Prostate gland (tissue), 2 donors: ENCODE results near the gene ZC3H8. TPM values are rescaled to one million over a fixed set of nuclear protein-coding genes. Genes with fewer than 3 reads are reported as not detected.
"Not testable (repeated sequence)": the region's sequence is repeated elsewhere in the genome, so short reads cannot be mapped to it uniquely, and the experiment has no call there.

ENCODE experiments used
- DNase-seq: peaks from one replicate; pipeline ENCODE4 v3.0.0-alpha.2; 2019; ENCODE audit warnings: low spot score
- H3K27ac ChIP-seq, 2 donors: fragments of 200-600 bp; sonication (generic); 2 replicates each; pipeline ENCODE4 v1.5.1; 2017 to 2019
- H3K27me3 ChIP-seq: fragments of 200-600 bp; sonication (generic); replicated peaks from 2 replicates; pipeline ENCODE4 v1.5.1; 2019; ENCODE audit not compliant: insufficient read depth
- H3K36me3 ChIP-seq, 2 donors: fragments of 200-600 bp; sonication (generic); 1 replicate in 1 of 2; 2 replicates in 1 of 2; pipeline versions ENCODE4 v1.5.1 to v1.8.1; 2017 to 2019
- H3K4me1 ChIP-seq: fragments of 200-600 bp; sonication (generic); replicated peaks from 2 replicates; pipeline ENCODE4 v1.5.1; 2019
- H3K4me3 ChIP-seq, 2 donors: fragments of 200-600 bp; sonication (generic); 2 replicates each; pipeline ENCODE4 v1.5.1; 2017 to 2019
- H3K9me3 ChIP-seq: fragments of 200-600 bp; sonication (generic); 2 replicates; pipeline ENCODE4 v1.5.1; 2017
- CTCF ChIP-seq, 4 experiments: fragments of 200-600 bp in 2 of 4; fragments of 450-650 bp in 2 of 4; sonication (generic) in 2 of 4; IDR thresholded peaks; 1 replicate in 3 of 4; 2 replicates in 1 of 4; pipeline ENCODE4 v1.5.1; 2016 to 2019; ENCODE audit warnings: antibody characterized with exemption in 4 of 4, mild to moderate bottlenecking in 2 of 4, moderate library complexity in 2 of 4
- POLR2A ChIP-seq: fragments of 450-650 bp; IDR thresholded peaks from one replicate; pipeline ENCODE4 v1.6.1; 2016; ENCODE audit warnings: antibody characterized with exemption, mild to moderate bottlenecking
- POLR2AphosphoS5 ChIP-seq: sonication (generic); formaldehyde crosslinking; IDR thresholded peaks from one replicate; pipeline ENCODE4 v1.6.1; 2017; ENCODE audit warnings: antibody characterized with exemption
- WGBS: methylation state at CpG from one replicate; pipeline ENCODE4 v1.1.5; 2018; 5-methylcytosine and 5-hydroxymethylcytosine counted together
- intact Hi-C: fragments of 100-400 bp; cut with DNase I; formaldehyde crosslinking; loops from one replicate; pipeline ENCODE4 v1.14.2; 2022
- total RNA-seq, 2 donors: library from RNA; depleted of rRNA; stranded (reverse); fragments of >200 nt; gene quantifications; one replicate each; pipeline ENCODE4 v1.1.0, GENCODE V29; 2016

The ZC3H8 gene
- total RNA-seq, 2 donors from 2014 or later: 3.3 to 4.9 TPM

GRCh38 chr2:112295407-112296078 lies 40.7 kb upstream of the ZC3H8 start:
- no peaks in the 10 kb centered on the region for H3K27me3 ChIP-seq
- no peaks in the 10 kb centered on the region for H3K9me3 ChIP-seq
- no peaks in the 10 kb centered on the region for H3K4me1 ChIP-seq
- intact Hi-C loops: no loop called here
- H3K36me3 ChIP-seq: no peaks in the 10 kb centered on the region
- no peak overlapping the region for H3K27ac ChIP-seq
- no peak overlapping the region for H3K4me3 ChIP-seq
- no peak for DNase-seq
- WGBS: 65% methylated on average over 5 of the region's 5 CpGs
- no peak for TF ChIP-seq POLR2AphosphoS5
- no peak for TF ChIP-seq CTCF (IDR thresholded peaks at IDR 0.05)

DNA sequence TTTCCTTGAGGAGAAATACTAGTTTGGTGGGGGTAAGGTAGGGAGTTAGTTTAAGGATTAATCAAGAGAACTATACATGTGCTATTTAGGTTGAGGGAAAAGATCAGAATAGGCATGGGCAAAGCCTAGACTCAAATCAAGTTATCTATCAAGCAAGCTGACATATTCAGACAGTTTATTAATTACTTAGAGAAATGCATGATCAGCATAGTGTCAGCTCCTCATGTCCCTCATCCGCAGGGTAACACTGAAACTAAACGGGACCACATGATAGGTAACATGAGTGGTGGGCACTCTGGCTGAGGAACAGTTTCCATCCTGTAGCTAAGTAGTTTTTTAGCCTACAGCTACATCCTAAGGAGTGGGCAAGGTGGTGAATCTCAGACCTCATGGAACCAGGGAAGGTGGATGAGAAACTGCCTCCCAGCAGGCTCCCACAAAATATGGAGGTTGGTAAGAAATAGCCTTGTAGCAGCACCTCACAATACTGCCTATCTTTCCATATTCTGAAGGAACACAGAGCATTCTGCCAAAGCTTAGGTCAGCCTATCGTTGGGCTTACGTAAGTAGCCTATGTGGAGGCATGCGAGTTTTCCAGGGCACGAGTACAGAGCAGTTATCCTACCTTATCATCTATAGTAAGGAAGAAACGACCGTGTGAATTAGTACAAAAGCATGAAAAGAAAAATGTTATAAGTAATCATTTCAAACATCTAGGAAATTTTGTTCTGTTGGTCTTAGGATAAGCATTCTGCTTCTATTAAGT lies 39.0 kb upstream of the ZC3H8 start:
- no peak overlapping the region for H3K4me3 ChIP-seq
- 74% methylated on average over 8 of the region's 8 CpGs for WGBS
- no peak overlapping the region for H3K27ac ChIP-seq
- H3K4me1 ChIP-seq: no peaks in the 10 kb centered on the region
- no peaks in the 10 kb centered on the region for H3K27me3 ChIP-seq
- intact Hi-C loops: no loop called here
- H3K9me3 ChIP-seq: no peaks in the 10 kb centered on the region
- DNase-seq: no peak
- TF ChIP-seq CTCF (IDR thresholded peaks at IDR 0.05) (no peak), POLR2AphosphoS5 (no peak), POLR2A (no peak)
- no peaks in the 10 kb centered on the region for H3K36me3 ChIP-seq

- Histone ChIP-seq H3K4me1 (no peaks in the 10 kb centered on the region), H3K9me3 (no peaks in the 10 kb centered on the region), H3K27ac (no peak overlapping the region), H3K36me3 (no peaks in the 10 kb centered on the region), H3K27me3 (no peaks in the 10 kb centered on the region), H3K4me3 (no peak overlapping the region)
- TF ChIP-seq CTCF (IDR thresholded peaks at IDR 0.05) (no peak), POLR2A (no peak), POLR2AphosphoS5 (no peak)
- 53% methylated on average over 1 of the region's 1 CpG for WGBS
- intact Hi-C loops: no loop called here
- no peak for DNase-seq
Observed at GRCh38 chr2:112290648-112291047, 35.8 kb upstream of the ZC3H8 start.

- whole genome bisulfite sequencing: 79% methylated on average over 3 of the region's 3 CpGs
- TF ChIP-seq CTCF (IDR thresholded peaks at IDR 0.05) (no peak), POLR2AphosphoS5 (no peak), POLR2A (no peak)
- no peaks in the 10 kb centered on the region for H3K9me3 ChIP-seq
- H3K27me3 ChIP-seq: no peaks in the 10 kb centered on the region
- no peak for DNase-seq
- H3K27ac ChIP-seq: no peak overlapping the region
- intact Hi-C loops: no loop called here
- no peaks in the 10 kb centered on the region for H3K4me1 ChIP-seq
- no peak overlapping the region for H3K4me3 ChIP-seq
- no peaks in the 10 kb centered on the region for H3K36me3 ChIP-seq
Observed at GRCh38 chr2:112290088-112290487, 35.2 kb upstream of the ZC3H8 start.

DNA sequence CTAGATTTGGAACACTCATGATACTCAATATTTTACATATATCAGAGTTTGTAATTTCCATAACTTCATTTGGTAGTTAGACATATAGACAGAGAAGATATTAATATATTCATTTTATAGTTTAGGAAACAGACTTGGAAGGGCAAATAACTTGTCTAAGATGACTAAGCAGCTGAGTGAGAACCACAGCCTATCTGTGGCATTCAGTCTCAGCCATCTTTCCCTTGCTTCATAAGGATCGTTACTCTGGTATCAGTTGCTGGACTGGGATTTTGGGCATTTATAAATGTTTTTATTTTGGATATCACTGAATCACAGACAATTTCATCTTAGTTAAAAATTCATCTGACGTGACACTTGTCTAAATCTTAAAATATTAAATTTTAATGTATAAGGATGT lies 28.7 kb upstream of the ZC3H8 start:
- DNase-seq, H3K27ac ChIP-seq, H3K4me3 ChIP-seq, intact Hi-C loops, H3K4me1 ChIP-seq, H3K9me3 ChIP-seq, H3K27me3 ChIP-seq, H3K36me3 ChIP-seq: not testable (repeated sequence)
- WGBS: 86% methylated on average over 2 of the region's 2 CpGs

DNA sequence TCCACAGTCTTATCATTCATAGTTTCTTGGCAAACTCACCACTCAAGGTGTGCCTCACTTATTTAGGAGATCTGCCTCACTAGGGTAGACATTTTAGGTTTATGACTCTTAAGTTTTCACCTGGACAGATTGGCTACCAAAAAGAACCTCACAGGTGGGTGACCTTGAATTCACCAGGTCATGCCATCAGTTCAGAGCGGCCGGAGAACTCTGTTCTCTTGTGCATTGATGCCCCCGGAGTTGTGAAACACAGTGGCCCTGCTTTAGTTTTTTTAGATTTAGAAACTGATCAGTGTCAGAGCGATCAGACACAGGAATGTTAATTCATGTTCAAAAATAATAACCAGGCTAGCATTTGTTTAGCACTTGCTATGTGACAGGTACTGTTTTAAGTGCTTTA lies 27.2 kb upstream of the ZC3H8 start:
- H3K27me3 ChIP-seq, H3K27ac ChIP-seq, H3K36me3 ChIP-seq, H3K4me1 ChIP-seq, intact Hi-C loops, H3K9me3 ChIP-seq, H3K4me3 ChIP-seq, DNase-seq: not testable (repeated sequence)
- WGBS: 92% methylated on average over 4 of the region's 4 CpGs
